Neural progenitor cell (in vitro differentiated cells): ENCODE results near the gene SFXN2. TPM values are rescaled to one million over a fixed set of nuclear protein-coding genes. Genes with fewer than 3 reads are reported as not detected.
"Not testable (repeated sequence)": the region's sequence is repeated elsewhere in the genome, so short reads cannot be mapped to it uniquely, and the experiment has no call there.

Source experiments
- DNase-seq: peaks from one replicate; pipeline ENCODE4 v3.0.0-alpha.2; 2016; ENCODE audit warnings: low spot score
- H2AFZ ChIP-seq: fragments of 200-600 bp; sonication (generic); replicated peaks from 2 replicates; pipeline ENCODE4 v1.6.1; 2016; ENCODE audit warnings: antibody characterized with exemption
- H3F3A ChIP-seq: fragments of 200-600 bp; sonication (generic); 2 replicates; pipeline ENCODE4 v1.6.1; 2016; ENCODE audit warnings: antibody characterized with exemption, low read depth
- H3K27ac ChIP-seq: fragments of 200-600 bp; sonication (generic); 2 replicates; pipeline ENCODE4 v1.5.1; 2016; ENCODE audit warnings: mild to moderate bottlenecking
- H3K27me3 ChIP-seq: fragments of 200-600 bp; sonication (generic); 2 replicates; pipeline ENCODE4 v1.6.1; 2016; ENCODE audit warnings: mild to moderate bottlenecking, moderate library complexity
- H3K36me3 ChIP-seq: fragments of 200-600 bp; sonication (generic); 2 replicates; pipeline ENCODE4 v1.5.1; 2016
- H3K4me1 ChIP-seq: fragments of 200-600 bp; sonication (generic); 2 replicates; pipeline ENCODE4 v1.6.1; 2016; ENCODE audit warnings: mixed run types
- H3K4me2 ChIP-seq: fragments of 200-600 bp; sonication (generic); 2 replicates; pipeline ENCODE4 v1.6.1; 2016
- H3K4me3 ChIP-seq: fragments of 200-600 bp; sonication (generic); 2 replicates; pipeline ENCODE4 v1.5.1; 2016
- H3K79me2 ChIP-seq: fragments of 200-600 bp; sonication (generic); 2 replicates; pipeline ENCODE4 v1.6.1; 2016; ENCODE audit warnings: low read depth
- H3K9ac ChIP-seq: fragments of 200-600 bp; sonication (generic); 2 replicates; pipeline ENCODE4 v1.6.1; 2016
- H3K9me3 ChIP-seq: fragments of 200-600 bp; sonication (generic); 2 replicates; pipeline ENCODE4 v1.5.1; 2016; ENCODE audit warnings: low read depth
- H4K20me1 ChIP-seq: fragments of 200-600 bp; sonication (generic); 2 replicates; pipeline ENCODE4 v1.6.1; 2016; ENCODE audit warnings: low read depth
- H3K27ac Mint-ChIP-seq: 3 replicates; pipeline ENCODE4 v1.8.0; 2021; ENCODE audit warnings: mixed read lengths
- H3K27me3 Mint-ChIP-seq: 2 replicates; pipeline ENCODE4 v1.8.0; 2022; ENCODE audit warnings: low read depth, mild to moderate bottlenecking, inconsistent platforms, moderate library complexity, mixed read lengths; ENCODE audit not compliant: insufficient read depth
- H3K36me3 Mint-ChIP-seq: 3 replicates; pipeline ENCODE4 v1.8.0; 2021; ENCODE audit warnings: mixed read lengths
- H3K4me1 Mint-ChIP-seq: 3 replicates; pipeline ENCODE4 v1.8.0; 2021; ENCODE audit warnings: mixed read lengths
- H3K4me3 Mint-ChIP-seq: 3 replicates; pipeline ENCODE4 v1.8.0; 2021; ENCODE audit warnings: mild to moderate bottlenecking, moderate library complexity, mixed read lengths
- H3K9me3 Mint-ChIP-seq: 3 replicates; pipeline ENCODE4 v1.8.0; 2020; ENCODE audit warnings: mixed read lengths
- EZH2 ChIP-seq: fragments of 200-600 bp; sonication (generic); IDR thresholded peaks from 2 replicates; pipeline ENCODE4 v1.6.1; 2017; ENCODE audit warnings: antibody characterized with exemption, mild to moderate bottlenecking, moderate library complexity
- EZH2phosphoT487 ChIP-seq: fragments of 200-600 bp; sonication (generic); IDR thresholded peaks from 2 replicates; pipeline ENCODE4 v1.6.1; 2017; ENCODE audit warnings: antibody characterized with exemption
- total RNA-seq: library from RNA; depleted of rRNA; stranded (reverse); fragments of >200 nt; gene quantifications from 2 replicates; pipeline ENCODE4 v1.2.3, GENCODE V29; 2015; ENCODE audit warnings: low replicate concordance
- TF ChIP-seq, protein P1 (sequence below): fragments of 200-600 bp; sonication (generic); IDR thresholded peaks from 2 replicates; pipeline ENCODE4 v1.5.1; 2017; ENCODE audit warnings: antibody characterized with exemption, mild to moderate bottlenecking

SFXN2 gene
- 6.4 and 15.5 TPM in 2 replicates for total RNA-seq

- H3K4me3 ChIP-seq = peak within 1 kb of the TSS; percentile 75
- H3K36me3 Mint-ChIP-seq = peaks cover 8% of the 10 kb centered on the region
- peaks cover 43% of the 10 kb centered on the region for H3K4me1 ChIP-seq
- TF ChIP-seq EZH2 (peak; percentile 4), EZH2phosphoT487 (no peak)
- peak; percentile 76 for DNase-seq
- no peaks in the 10 kb centered on the region for H3K27me3 Mint-ChIP-seq
- H3K27me3 ChIP-seq = no peaks in the 10 kb centered on the region
- H3K79me2 ChIP-seq = peaks cover 91% of the 10 kb centered on the region
- peak within 1 kb of the TSS; percentile 43 for H3K27ac ChIP-seq
- peaks cover 63% of the 10 kb centered on the region for H3K4me1 Mint-ChIP-seq
- peaks cover 35% of the 10 kb centered on the region for H3F3A ChIP-seq
- H3K9me3 Mint-ChIP-seq = no peaks in the 10 kb centered on the region
- H3K27ac Mint-ChIP-seq = peak within 1 kb of the TSS; percentile 88
- peaks cover 44% of the 10 kb centered on the region for H4K20me1 ChIP-seq
- H3K4me2 ChIP-seq = peak within 1 kb of the TSS; percentile 97
- peak within 1 kb of the TSS; percentile 76 for H3K9ac ChIP-seq
- peak within 1 kb of the TSS; percentile 71 for H2AFZ ChIP-seq
- H3K9me3 ChIP-seq = no peaks in the 10 kb centered on the region
- no peaks in the 10 kb centered on the region for H3K36me3 ChIP-seq
- H3K4me3 Mint-ChIP-seq = peak within 1 kb of the TSS; percentile 94
Measured at GRCh38 chr10:102714621-102715455, at the start of gene SFXN2. Gene SFXN2 (plus strand): TSS chr10:102714636. CDS start chr10:102726637, 12,001 bp downstream.

- Histone ChIP-seq H3K27me3 (no peaks in the 10 kb centered on the region), H3F3A (peaks cover 18% of the 10 kb centered on the region), H3K27ac (no peak overlapping the region), H3K4me1 (peaks cover 21% of the 10 kb centered on the region), H4K20me1 (peaks cover 6% of the 10 kb centered on the region), H3K4me3 (no peak overlapping the region), H3K9me3 (no peaks in the 10 kb centered on the region), H3K79me2 (no peaks in the 10 kb centered on the region), H3K9ac (no peak overlapping the region), H3K36me3 (no peaks in the 10 kb centered on the region), H2AFZ (no peak overlapping the region), H3K4me2 (no peak overlapping the region)
- H3K27me3 Mint-ChIP-seq = peaks cover 9% of the 10 kb centered on the region
- H3K4me1 Mint-ChIP-seq = peaks cover 46% of the 10 kb centered on the region
- no peaks in the 10 kb centered on the region for H3K9me3 Mint-ChIP-seq
- no peak overlapping the region for H3K27ac Mint-ChIP-seq
- no peak overlapping the region for H3K4me3 Mint-ChIP-seq
- H3K36me3 Mint-ChIP-seq = no peaks in the 10 kb centered on the region
- no peak for DNase-seq
- no peak for TF ChIP-seq EZH2phosphoT487
- TF ChIP-seq, protein P1, sequence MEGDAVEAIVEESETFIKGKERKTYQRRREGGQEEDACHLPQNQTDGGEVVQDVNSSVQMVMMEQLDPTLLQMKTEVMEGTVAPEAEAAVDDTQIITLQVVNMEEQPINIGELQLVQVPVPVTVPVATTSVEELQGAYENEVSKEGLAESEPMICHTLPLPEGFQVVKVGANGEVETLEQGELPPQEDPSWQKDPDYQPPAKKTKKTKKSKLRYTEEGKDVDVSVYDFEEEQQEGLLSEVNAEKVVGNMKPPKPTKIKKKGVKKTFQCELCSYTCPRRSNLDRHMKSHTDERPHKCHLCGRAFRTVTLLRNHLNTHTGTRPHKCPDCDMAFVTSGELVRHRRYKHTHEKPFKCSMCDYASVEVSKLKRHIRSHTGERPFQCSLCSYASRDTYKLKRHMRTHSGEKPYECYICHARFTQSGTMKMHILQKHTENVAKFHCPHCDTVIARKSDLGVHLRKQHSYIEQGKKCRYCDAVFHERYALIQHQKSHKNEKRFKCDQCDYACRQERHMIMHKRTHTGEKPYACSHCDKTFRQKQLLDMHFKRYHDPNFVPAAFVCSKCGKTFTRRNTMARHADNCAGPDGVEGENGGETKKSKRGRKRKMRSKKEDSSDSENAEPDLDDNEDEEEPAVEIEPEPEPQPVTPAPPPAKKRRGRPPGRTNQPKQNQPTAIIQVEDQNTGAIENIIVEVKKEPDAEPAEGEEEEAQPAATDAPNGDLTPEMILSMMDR = no peak
- no peak for TF ChIP-seq EZH2
Measured at GRCh38 chr10:102665904-102666509, 48.4 kb upstream of the SFXN2 start.

GRCh38 chr10:102667411-102667810, 47.0 kb upstream of the SFXN2 start:
- Mint-ChIP-seq H3K4me1 (peaks cover 43% of the 10 kb centered on the region), H3K27ac (peak overlapping the region; percentile 87), H3K4me3 (peak overlapping the region; percentile 71)
- peak overlapping the region; percentile 27 for H3K4me2 ChIP-seq
- not testable (repeated sequence) for H3K9me3 Mint-ChIP-seq, H4K20me1 ChIP-seq, DNase-seq, H3K27ac ChIP-seq, H3K9ac ChIP-seq, H3K36me3 ChIP-seq, H3K27me3 Mint-ChIP-seq, H3K27me3 ChIP-seq, H3K36me3 Mint-ChIP-seq, H3K4me3 ChIP-seq, H2AFZ ChIP-seq, H3K9me3 ChIP-seq, H3K79me2 ChIP-seq
- H3K4me1 ChIP-seq = peaks cover 16% of the 10 kb centered on the region
- peaks cover 18% of the 10 kb centered on the region for H3F3A ChIP-seq

GRCh38 chr10:102668326-102669107, 45.9 kb upstream of the SFXN2 start:
- H3K4me3 Mint-ChIP-seq = peak overlapping the region; percentile 27
- H3K4me1 Mint-ChIP-seq = peaks cover 53% of the 10 kb centered on the region
- no peak for TF ChIP-seq EZH2phosphoT487
- TF ChIP-seq, protein P1 = no peak
- TF ChIP-seq EZH2 = no peak
- peaks cover 12% of the 10 kb centered on the region for H4K20me1 ChIP-seq
- no peaks in the 10 kb centered on the region for H3K9me3 Mint-ChIP-seq
- no peak overlapping the region for H3K27ac ChIP-seq
- no peak overlapping the region for H3K9ac ChIP-seq
- peaks cover 7% of the 10 kb centered on the region for H3K27me3 Mint-ChIP-seq
- H3K27ac Mint-ChIP-seq = peak overlapping the region; percentile 87
- no peak for DNase-seq
- no peaks in the 10 kb centered on the region for H3K9me3 ChIP-seq
- H3K4me2 ChIP-seq = no peak overlapping the region
- H3K36me3 Mint-ChIP-seq = no peaks in the 10 kb centered on the region
- no peaks in the 10 kb centered on the region for H3K79me2 ChIP-seq
- H3F3A ChIP-seq = peaks cover 27% of the 10 kb centered on the region
- no peaks in the 10 kb centered on the region for H3K36me3 ChIP-seq
- H3K4me3 ChIP-seq = no peak overlapping the region
- H2AFZ ChIP-seq = no peak overlapping the region
- peaks cover 21% of the 10 kb centered on the region for H3K4me1 ChIP-seq
- H3K27me3 ChIP-seq = no peaks in the 10 kb centered on the region
